Peyer's patch (tissue), 4 donors: ENCODE measurements around the gene TSPAN14.

ENCODE experiments used
- CTCF ChIP-seq, 6 experiments: fragments of 450-650 bp in 4 of 6; fragments of 200-600 bp in 2 of 6; sonication (generic) in 1 of 6; IDR thresholded peaks; one replicate each; pipeline ENCODE4 v1.5.1; 2017 to 2019; ENCODE audit warnings: antibody characterized with exemption in 6 of 6, mild to moderate bottlenecking in 3 of 6, moderate library complexity in 1 of 6
- POLR2A ChIP-seq, 2 donors: fragments of 450-650 bp; IDR thresholded peaks; one replicate each; pipeline ENCODE4 v1.5.1; 2017; ENCODE audit warnings: antibody characterized with exemption in 2 of 2, mild to moderate bottlenecking in 2 of 2, moderate library complexity in 2 of 2

- TF ChIP-seq CTCF (IDR thresholded peaks at IDR 0.05) (no peak), POLR2A (IDR thresholded peaks at IDR 0.05) (no peak)
Measured at GRCh38 chr10:80476685-80477084, 22.6 kb downstream of the TSPAN14 start.
